MM.1S (cell line): Measurements from ENCODE around the gene HIF1A.

ENCODE experiments used
- DNase-seq: peaks from one replicate; pipeline ENCODE4 v3.0.0-alpha.2; 2015
- H2AFZ ChIP-seq: fragments of 300-600 bp; sonication (generic); 2 replicates; pipeline ENCODE4 v1.6.0; 2016; ENCODE audit warnings: antibody characterized with exemption, low read length
- H3F3A ChIP-seq: fragments of 300-600 bp; sonication (generic); 2 replicates; pipeline ENCODE4 v1.6.1; 2016; ENCODE audit warnings: mild to moderate bottlenecking, antibody characterized with exemption, low read length, moderate library complexity, mixed read lengths; ENCODE audit not compliant: insufficient read depth
- H3K27ac ChIP-seq: fragments of 300-600 bp; sonication (generic); 2 replicates; pipeline ENCODE4 v1.5.1; 2016; ENCODE audit warnings: mild to moderate bottlenecking, low read length
- H3K27me3 ChIP-seq: fragments of 300-600 bp; sonication (generic); replicated peaks from 2 replicates; pipeline ENCODE4 v1.6.0; 2016; ENCODE audit warnings: low read length; ENCODE audit not compliant: insufficient read depth
- H3K36me3 ChIP-seq: fragments of 300-600 bp; sonication (generic); replicated peaks from 2 replicates; pipeline ENCODE4 v1.6.1; 2016; ENCODE audit warnings: mild to moderate bottlenecking, low read length, mixed read lengths; ENCODE audit not compliant: insufficient read depth
- H3K4me1 ChIP-seq: fragments of 300-600 bp; sonication (generic); 2 replicates; pipeline ENCODE4 v1.6.1; 2016; ENCODE audit warnings: low read length, mixed read lengths
- H3K4me2 ChIP-seq: fragments of 300-600 bp; sonication (generic); 2 replicates; pipeline ENCODE4 v1.6.0; 2016; ENCODE audit warnings: low read depth, low read length
- H3K4me3 ChIP-seq: fragments of 300-600 bp; sonication (generic); 2 replicates; pipeline ENCODE4 v1.5.1; 2016; ENCODE audit warnings: low read length, mixed read lengths
- H3K79me2 ChIP-seq: fragments of 300-600 bp; sonication (generic); 2 replicates; pipeline ENCODE4 v1.6.1; 2016; ENCODE audit warnings: mixed run types, low read length, mixed read lengths
- H3K9ac ChIP-seq: fragments of 300-600 bp; sonication (generic); 2 replicates; pipeline ENCODE4 v1.6.1; 2016; ENCODE audit warnings: low read length, mixed read lengths
- H3K9me2 ChIP-seq: fragments of 300-600 bp; sonication (generic); replicated peaks from 2 replicates; pipeline ENCODE4 v1.6.1; 2016; ENCODE audit warnings: mild to moderate bottlenecking, low read length, mixed read lengths; ENCODE audit not compliant: insufficient read depth
- H3K9me3 ChIP-seq: fragments of 300-600 bp; sonication (generic); replicated peaks from 2 replicates; pipeline ENCODE4 v1.6.1; 2016; ENCODE audit warnings: mild to moderate bottlenecking, low read length, mixed read lengths; ENCODE audit not compliant: insufficient read depth
- H4K20me1 ChIP-seq: fragments of 300-600 bp; sonication (generic); 2 replicates; pipeline ENCODE4 v1.6.1; 2016; ENCODE audit warnings: mild to moderate bottlenecking, low read length, moderate library complexity, mixed read lengths; ENCODE audit not compliant: insufficient read depth
- CTCF ChIP-seq: fragments of 300-600 bp; sonication (generic); IDR thresholded peaks from 2 replicates; pipeline ENCODE4 v1.5.1; 2016; ENCODE audit warnings: antibody characterized with exemption, low read length, mixed read lengths
- EZH2 ChIP-seq: fragments of 300-600 bp; sonication (generic); optimal IDR thresholded peaks from 2 replicates; pipeline ENCODE3; 2017; ENCODE audit warnings: low read depth, mild to moderate bottlenecking, antibody characterized with exemption, low read length, mixed read lengths
- EZH2phosphoT487 ChIP-seq: fragments of 300-600 bp; sonication (generic); IDR thresholded peaks from 2 replicates; pipeline ENCODE4 v1.6.1; 2018; ENCODE audit warnings: antibody characterized with exemption, low read length

HIF1A gene

GRCh38 chr14:61703342-61704129 lies 8.2 kb downstream of the HIF1A start:
- Histone ChIP-seq H3K9me2 (no peaks in the 10 kb centered on the region), H3F3A (no peaks in the 10 kb centered on the region), H3K27me3 (no peaks in the 10 kb centered on the region), H3K36me3 (no peaks in the 10 kb centered on the region), H4K20me1 (peaks cover 16% of the 10 kb centered on the region; the same call in 1 of the 2 replicates), H3K4me2 (no peak overlapping the region), H3K4me1 (peaks cover 7% of the 10 kb centered on the region; the same call in 1 of the 2 replicates), H2AFZ (no peak overlapping the region), H3K79me2 (peaks cover 86% of the 10 kb centered on the region), H3K9ac (no peak overlapping the region), H3K9me3 (no peaks in the 10 kb centered on the region), H3K4me3 (no peak overlapping the region), H3K27ac (no peak overlapping the region)
- TF ChIP-seq EZH2phosphoT487 (no peak), CTCF (no peak), EZH2 (no peak)
- DNase-seq = no peak

DNA sequence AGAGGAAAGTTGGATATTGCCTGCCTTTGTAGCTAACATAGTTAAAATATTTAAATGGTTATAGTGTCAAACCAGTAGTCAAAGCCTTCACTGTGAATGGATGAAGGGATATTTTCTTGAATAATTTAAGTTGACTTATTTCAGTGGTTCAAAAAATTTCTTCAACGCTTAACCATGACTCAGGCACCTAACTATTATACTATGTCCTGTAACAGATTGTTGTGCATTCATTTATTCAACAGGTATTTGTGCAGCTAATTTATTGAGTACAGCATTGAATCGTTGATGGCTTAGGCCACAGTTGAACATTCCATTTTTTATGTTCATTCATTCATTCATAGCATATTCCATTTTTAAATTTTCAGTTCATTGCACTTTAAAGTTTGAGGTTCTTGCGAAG lies 9.2 kb downstream of the HIF1A start:
- Histone ChIP-seq H3K4me2 (no peak overlapping the region), H3K27ac (no peak overlapping the region)

GRCh38 chr14:61705017-61705416 lies 9.7 kb downstream of the HIF1A start:
- Histone ChIP-seq H3K4me3 (no peak overlapping the region), H3K4me2 (no peak overlapping the region), H3K36me3 (no peaks in the 10 kb centered on the region), H3K9ac (no peak overlapping the region), H3K4me1 (no peaks in the 10 kb centered on the region), H3K9me3 (no peaks in the 10 kb centered on the region), H3K79me2 (peaks cover 86% of the 10 kb centered on the region), H3K27me3 (no peaks in the 10 kb centered on the region), H3K27ac (no peak overlapping the region), H3F3A (no peaks in the 10 kb centered on the region), H4K20me1 (peaks cover 19% of the 10 kb centered on the region; the same call in 1 of the 2 replicates), H3K9me2 (no peaks in the 10 kb centered on the region), H2AFZ (no peak overlapping the region)
- no peak for DNase-seq
- TF ChIP-seq EZH2 (no peak), CTCF (no peak), EZH2phosphoT487 (no peak)

More for the DNA sequence above, 9.2 kb downstream of the HIF1A start:
- H3K79me2 ChIP-seq = peaks cover 86% of the 10 kb centered on the region
- no peaks in the 10 kb centered on the region for H3K36me3 ChIP-seq
- H2AFZ ChIP-seq = no peak overlapping the region
- no peaks in the 10 kb centered on the region for H3K4me1 ChIP-seq
- no peak overlapping the region for H3K4me3 ChIP-seq
- no peaks in the 10 kb centered on the region for H3K27me3 ChIP-seq
- no peak for TF ChIP-seq EZH2
- no peak overlapping the region for H3K9ac ChIP-seq
- H3K9me2 ChIP-seq = no peaks in the 10 kb centered on the region
- H3F3A ChIP-seq = no peaks in the 10 kb centered on the region
- H3K9me3 ChIP-seq = no peaks in the 10 kb centered on the region
- peaks cover 18% of the 10 kb centered on the region; the same call in 1 of the 2 replicates for H4K20me1 ChIP-seq
- DNase-seq = no peak
